Dendritic cell treated with granulocyte-macrophage colony-stimulating factor and Interleukin-4, amounts not matched to agents 40 ng/mL and 50 ng/mL, for 4 days (primary cell): Measurements from ENCODE around the gene GTPBP6.
"Not testable (repeated sequence)": the region's sequence is repeated elsewhere in the genome, so short reads cannot be mapped to it uniquely, and the experiment has no call there.

Experiments used
- H3K27ac Mint-ChIP-seq: one replicate; pipeline ENCODE4 v1.8.0; 2022; ENCODE audit warnings: mild to moderate bottlenecking, mixed read lengths
- H3K27me3 Mint-ChIP-seq: one replicate; pipeline ENCODE4 v1.8.0; 2022; ENCODE audit warnings: mild to moderate bottlenecking, mixed read lengths
- H3K36me3 Mint-ChIP-seq: one replicate; pipeline ENCODE4 v1.8.0; 2022; ENCODE audit warnings: low read depth, mixed read lengths
- H3K4me1 Mint-ChIP-seq: one replicate; pipeline ENCODE4 v1.8.0; 2022; ENCODE audit warnings: low read depth, mixed read lengths
- H3K4me3 Mint-ChIP-seq: one replicate; pipeline ENCODE4 v1.8.0; 2022; ENCODE audit warnings: mild to moderate bottlenecking, moderate library complexity, mixed read lengths
- H3K9me3 Mint-ChIP-seq: one replicate; pipeline ENCODE4 v1.8.0; 2022; ENCODE audit warnings: mixed read lengths
- intact Hi-C: fragments of 100-400 bp; cut with micrococcal nuclease; formaldehyde crosslinking; loops from one replicate; pipeline ENCODE4 v1.15.0; 2022

GTPBP6 gene

DNA sequence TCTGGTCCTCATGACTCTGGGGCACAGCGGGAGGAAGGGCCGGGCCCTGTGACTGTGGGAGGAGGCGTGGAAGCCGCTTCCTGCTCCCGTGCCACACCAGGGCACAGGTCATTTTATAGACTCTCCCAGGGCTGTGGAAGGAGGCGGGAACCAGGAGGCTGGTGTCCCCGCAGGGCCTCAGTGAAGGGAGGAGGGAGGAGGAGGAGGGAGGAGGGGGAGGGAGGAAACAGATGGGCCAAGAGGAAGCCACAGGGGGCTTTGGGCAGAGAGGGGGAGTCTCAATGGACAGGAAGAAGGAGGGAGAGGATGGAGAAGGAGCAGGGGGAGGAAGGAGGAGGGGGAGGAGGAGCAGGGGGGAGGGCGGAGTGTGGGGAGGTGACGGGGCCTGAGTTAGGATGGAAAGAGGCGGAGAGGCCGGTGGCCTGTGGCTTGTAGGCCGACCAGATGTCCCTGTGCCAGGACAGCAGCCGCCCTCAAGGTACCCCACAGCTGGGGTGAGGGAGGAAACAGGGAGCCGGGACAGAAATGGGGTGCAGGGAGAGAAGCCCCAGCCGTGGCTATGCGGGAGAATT lies 43.6 kb downstream of the GTPBP6 start:
- Mint-ChIP-seq H3K9me3 (no peaks in the 10 kb centered on the region), H3K4me3 (peak overlapping the region; percentile 88)
- intact Hi-C loops = loop anchor here (2.0 to 5.0 kb wide), 2 partner anchors 44 to 112 kb away; partner anchors contain the start of genes GTPBP6 and PPP2R3B

DNA sequence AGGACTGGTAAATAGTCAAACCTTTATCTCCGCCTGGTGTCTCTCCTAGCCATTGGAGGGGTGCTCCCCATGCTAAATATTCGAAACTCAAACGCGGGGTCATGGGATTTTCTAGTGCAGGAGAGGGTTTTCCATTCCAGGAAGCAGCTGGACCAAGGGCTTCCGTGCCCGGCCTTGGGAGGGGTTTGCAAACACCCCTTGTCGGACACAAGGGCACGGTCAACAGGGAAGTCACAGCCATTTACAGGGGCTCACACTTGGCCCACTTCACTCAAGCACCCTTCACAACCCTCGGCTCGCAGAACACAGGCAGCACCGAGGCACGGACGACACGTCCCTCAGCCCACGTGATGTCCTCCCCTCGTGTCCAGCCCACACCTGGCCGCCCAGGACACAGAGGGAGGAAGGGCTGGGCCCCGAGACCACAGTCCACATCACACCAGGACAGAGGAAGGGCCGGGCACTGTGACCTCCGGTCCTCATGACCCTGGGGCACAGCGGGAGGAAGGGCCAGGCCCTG lies 47.7 kb downstream of the GTPBP6 start:
- peaks cover 7% of the 10 kb centered on the region for H3K4me1 Mint-ChIP-seq
- H3K27me3 Mint-ChIP-seq = no peaks in the 10 kb centered on the region
- intact Hi-C loops = no loop called here

More for the DNA sequence above, 43.6 kb downstream of the GTPBP6 start:
- H3K27me3 Mint-ChIP-seq = no peaks in the 10 kb centered on the region
- H3K27ac Mint-ChIP-seq = peak overlapping the region; percentile 86
- H3K4me1 Mint-ChIP-seq = peaks cover 36% of the 10 kb centered on the region
- peaks cover 7% of the 10 kb centered on the region for H3K36me3 Mint-ChIP-seq

DNA sequence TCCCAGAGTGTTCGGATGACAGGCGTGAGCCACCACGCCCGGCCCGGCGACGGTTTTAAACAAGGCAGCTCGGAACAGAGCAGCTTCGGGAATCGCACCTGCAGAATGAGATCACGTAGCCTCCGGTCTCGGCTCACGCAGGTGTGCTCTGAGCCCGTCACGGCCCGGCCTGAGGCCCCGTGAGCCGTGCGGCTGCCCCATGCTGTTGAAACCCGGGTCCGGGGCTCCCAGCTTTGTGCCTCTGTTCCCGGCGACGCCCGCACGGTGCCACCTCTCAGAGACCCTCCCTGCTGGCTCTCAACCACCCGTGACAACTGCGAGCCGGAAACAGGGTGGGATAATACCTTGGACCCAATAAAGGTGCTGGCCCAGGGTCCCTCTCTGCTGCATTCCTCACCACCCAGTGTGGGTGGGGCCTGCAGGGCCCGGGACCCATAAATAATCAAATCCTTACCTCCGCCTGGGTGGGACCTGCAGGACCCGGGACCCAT lies 50.8 kb downstream of the GTPBP6 start:
- H3K4me3 Mint-ChIP-seq = no peak overlapping the region
- intact Hi-C loops = no loop called here
- no peaks in the 10 kb centered on the region for H3K36me3 Mint-ChIP-seq
- no peak overlapping the region for H3K27ac Mint-ChIP-seq
- H3K27me3 Mint-ChIP-seq = peaks cover 1% of the 10 kb centered on the region
- H3K9me3 Mint-ChIP-seq = no peaks in the 10 kb centered on the region
- H3K4me1 Mint-ChIP-seq = no peaks in the 10 kb centered on the region

More for the DNA sequence above, 47.7 kb downstream of the GTPBP6 start:
- Mint-ChIP-seq H3K4me3 (no peak overlapping the region), H3K9me3 (no peaks in the 10 kb centered on the region), H3K27ac (no peak overlapping the region), H3K36me3 (peaks cover under 1% of the 10 kb centered on the region)

DNA sequence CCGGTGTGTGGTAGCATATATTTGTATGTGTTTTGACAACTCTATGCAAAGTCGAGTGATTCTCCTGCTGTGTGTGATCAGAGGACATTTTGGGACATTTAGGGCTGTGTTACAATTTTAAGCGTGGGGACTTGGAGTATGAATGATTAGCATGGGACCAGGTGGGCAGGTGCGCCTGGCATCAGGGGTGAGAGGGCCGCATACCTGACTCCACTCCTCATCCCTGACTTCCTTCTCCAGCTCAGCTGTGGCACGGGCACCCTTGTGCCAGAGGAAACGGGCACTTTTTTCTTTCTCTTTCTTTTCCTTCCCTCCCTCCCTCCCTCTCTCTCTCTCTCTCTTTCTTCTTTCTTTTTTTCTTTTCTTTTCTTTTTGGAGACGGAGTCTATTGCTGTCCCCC lies 53.1 kb downstream of the GTPBP6 start:
- peaks cover 1% of the 10 kb centered on the region for H3K27me3 Mint-ChIP-seq
- peaks cover 6% of the 10 kb centered on the region for H3K4me1 Mint-ChIP-seq
- H3K4me3 Mint-ChIP-seq = no peak overlapping the region
- H3K27ac Mint-ChIP-seq = no peak overlapping the region
- intact Hi-C loops = no loop called here
- no peaks in the 10 kb centered on the region for H3K9me3 Mint-ChIP-seq
- H3K36me3 Mint-ChIP-seq = no peaks in the 10 kb centered on the region

DNA sequence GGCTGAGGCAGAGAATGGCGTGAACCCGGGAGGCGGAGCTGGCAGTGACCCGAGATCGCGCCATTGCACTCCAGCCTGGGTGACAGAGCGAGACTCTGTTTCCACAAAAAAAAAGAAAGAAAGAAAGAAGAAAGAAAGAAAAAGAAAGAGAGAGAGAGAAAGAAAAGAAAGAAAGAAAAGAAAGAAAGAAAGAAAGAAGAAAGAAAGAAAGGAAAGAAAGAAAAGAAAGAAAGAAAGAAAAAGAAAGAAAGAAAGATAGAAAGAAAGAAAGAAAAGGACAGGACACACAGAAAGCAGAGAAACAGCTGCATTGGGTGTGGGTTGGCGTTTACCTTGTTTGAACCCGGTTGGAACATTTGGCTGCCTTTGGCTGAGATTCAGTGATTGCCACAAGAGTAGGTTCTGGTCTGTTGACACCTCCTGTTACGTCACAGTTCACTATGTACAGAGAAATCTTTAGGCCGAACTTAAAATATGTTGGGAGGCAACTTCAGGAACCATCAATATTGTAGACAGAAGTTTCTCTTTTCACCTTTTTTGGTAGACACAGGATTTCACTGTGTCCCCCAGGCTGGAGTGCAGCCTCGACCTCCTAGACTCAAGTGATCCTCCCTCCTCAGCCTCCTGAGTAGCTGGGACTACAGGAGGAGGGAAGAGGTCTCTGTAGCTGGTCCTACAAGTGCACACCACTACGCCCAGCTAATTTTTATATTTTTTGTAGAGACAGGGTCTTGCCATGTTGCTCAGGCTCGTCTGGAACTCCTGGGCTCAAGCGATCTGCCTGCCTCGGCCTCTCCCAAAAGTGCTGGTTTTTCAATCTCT lies 53.8 kb downstream of the GTPBP6 start:
- no peak overlapping the region for H3K4me3 Mint-ChIP-seq
- H3K27ac Mint-ChIP-seq = no peak overlapping the region
- H3K9me3 Mint-ChIP-seq = no peaks in the 10 kb centered on the region

DNA sequence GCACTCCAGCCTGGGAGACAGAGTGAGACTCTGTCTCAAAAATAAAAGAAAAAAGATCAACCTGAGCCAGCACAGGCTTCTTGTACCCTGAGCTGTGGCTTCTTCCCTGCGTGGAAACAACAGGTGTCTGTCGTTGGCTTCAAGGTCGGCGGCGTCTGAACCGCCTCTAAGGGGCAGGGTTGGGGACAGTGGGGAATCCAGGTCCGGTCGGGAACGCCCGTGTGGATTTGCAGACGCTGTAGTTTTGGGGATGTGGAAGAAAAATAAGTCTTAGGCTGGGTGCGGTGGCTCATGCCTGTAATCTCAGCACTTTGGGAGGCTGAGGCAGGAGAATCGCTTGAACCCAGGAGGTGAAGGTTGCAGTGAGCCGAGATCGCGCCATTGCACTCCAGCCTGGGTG lies 54.6 kb downstream of the GTPBP6 start:
- not testable (repeated sequence) for H3K9me3 Mint-ChIP-seq, H3K27ac Mint-ChIP-seq

More for the DNA sequence above, 53.8 kb downstream of the GTPBP6 start:
- Mint-ChIP-seq H3K4me1 (peaks cover 9% of the 10 kb centered on the region), H3K27me3 (peaks cover 1% of the 10 kb centered on the region), H3K36me3 (no peaks in the 10 kb centered on the region)
- intact Hi-C loops = no loop called here

DNA sequence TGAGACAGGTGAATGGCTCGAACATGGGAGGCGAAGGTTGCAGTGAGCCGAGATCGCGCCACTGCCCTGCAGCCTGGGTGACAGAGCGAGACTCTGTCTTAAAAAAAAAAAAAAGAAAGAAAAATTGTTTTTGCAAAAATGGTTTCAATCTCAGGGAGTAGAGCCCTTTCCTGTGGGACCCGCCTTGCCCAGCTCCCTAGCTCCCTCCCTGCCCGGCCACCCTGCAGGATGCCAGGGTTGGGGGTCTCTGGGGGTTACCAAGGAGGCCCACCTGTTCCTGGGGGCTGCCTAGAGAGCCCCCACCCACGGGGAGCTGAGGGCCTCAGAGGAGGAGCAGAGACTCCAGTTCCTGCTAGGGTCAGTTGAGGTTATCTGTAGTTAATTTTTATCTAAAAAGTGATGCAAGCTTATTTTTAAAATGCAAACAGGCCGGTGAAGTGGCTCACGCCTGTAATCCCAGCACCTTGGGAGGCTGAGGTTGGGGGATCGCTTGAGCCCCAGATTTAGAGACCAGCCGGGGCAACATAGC lies 56.2 kb downstream of the GTPBP6 start:
- Mint-ChIP-seq H3K27ac (no peak overlapping the region), H3K4me3 (no peak overlapping the region), H3K27me3 (peaks cover 1% of the 10 kb centered on the region), H3K9me3 (no peaks in the 10 kb centered on the region), H3K36me3 (no peaks in the 10 kb centered on the region), H3K4me1 (peaks cover 12% of the 10 kb centered on the region)
- intact Hi-C loops = no loop called here

More for the DNA sequence above, 54.6 kb downstream of the GTPBP6 start:
- peaks cover 12% of the 10 kb centered on the region for H3K4me1 Mint-ChIP-seq
- intact Hi-C loops, H3K27me3 Mint-ChIP-seq, H3K36me3 Mint-ChIP-seq, H3K4me3 Mint-ChIP-seq: not testable (repeated sequence)

DNA sequence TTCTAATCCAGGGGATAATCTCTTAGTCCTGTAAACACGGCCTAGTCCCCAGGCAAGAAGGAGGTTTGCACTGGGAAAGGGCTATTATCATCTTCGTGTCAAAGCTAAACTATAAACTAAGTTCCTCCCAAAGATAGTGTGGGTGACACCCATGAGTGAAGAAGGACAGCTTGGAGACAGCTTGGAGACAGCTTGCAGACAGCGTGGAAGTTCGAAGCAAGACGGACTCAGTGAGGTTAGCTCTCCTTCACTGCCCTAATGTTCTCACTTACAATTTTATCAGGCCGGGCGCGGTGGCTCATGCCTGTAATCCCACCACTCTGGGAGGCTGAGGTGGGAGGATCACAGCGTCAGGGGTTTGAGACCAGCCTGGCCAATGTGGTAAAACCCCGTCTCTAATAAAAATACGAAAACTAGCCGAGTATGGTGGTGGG lies 56.7 kb downstream of the GTPBP6 start:
- Mint-ChIP-seq H3K27ac (no peak overlapping the region), H3K4me3 (no peak overlapping the region), H3K27me3 (peaks cover 1% of the 10 kb centered on the region), H3K9me3 (no peaks in the 10 kb centered on the region), H3K36me3 (no peaks in the 10 kb centered on the region), H3K4me1 (peaks cover 12% of the 10 kb centered on the region)
- intact Hi-C loops = no loop called here

DNA sequence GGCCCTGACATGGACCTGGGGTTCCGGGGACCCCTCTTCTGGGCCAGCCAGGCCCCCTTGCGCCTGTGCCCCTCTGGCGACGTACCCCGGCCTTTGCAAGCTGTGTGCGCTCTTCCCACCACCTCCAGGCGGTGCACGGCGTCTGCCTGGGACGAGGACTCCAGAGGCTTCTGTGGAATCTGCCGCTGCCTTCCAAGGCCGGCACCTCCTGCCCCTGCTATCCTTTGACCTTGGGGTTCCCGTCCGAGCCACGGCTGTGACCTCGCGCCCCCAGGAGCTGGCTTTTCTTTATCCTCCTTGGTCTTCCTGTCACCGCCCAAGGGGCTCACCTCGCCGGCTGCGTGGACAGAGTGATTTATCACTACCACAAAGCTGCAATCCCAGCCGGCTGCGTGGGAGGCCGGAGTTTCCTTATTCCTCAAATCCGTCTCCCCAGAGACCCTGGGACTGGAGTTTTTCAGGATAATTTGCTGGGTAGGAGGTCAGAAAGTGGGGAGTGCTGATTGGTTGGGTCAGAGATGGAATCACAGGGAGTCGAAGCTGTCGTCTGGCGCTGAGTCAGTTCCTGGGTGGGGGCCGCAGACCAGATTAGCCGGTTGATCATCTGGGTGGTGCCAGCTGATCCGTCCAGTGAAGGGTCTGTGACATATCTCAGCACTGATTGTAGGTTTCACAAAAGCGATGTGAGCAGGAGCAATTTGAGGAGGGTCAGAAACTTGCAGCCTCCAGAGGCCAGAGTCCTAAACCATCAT lies 57.3 kb downstream of the GTPBP6 start:
- H3K27me3 Mint-ChIP-seq = peaks cover 1% of the 10 kb centered on the region
- intact Hi-C loops = no loop called here
- no peaks in the 10 kb centered on the region for H3K36me3 Mint-ChIP-seq
- H3K9me3 Mint-ChIP-seq = no peaks in the 10 kb centered on the region
- no peak overlapping the region for H3K27ac Mint-ChIP-seq
- peaks cover 12% of the 10 kb centered on the region for H3K4me1 Mint-ChIP-seq
- no peak overlapping the region for H3K4me3 Mint-ChIP-seq

DNA sequence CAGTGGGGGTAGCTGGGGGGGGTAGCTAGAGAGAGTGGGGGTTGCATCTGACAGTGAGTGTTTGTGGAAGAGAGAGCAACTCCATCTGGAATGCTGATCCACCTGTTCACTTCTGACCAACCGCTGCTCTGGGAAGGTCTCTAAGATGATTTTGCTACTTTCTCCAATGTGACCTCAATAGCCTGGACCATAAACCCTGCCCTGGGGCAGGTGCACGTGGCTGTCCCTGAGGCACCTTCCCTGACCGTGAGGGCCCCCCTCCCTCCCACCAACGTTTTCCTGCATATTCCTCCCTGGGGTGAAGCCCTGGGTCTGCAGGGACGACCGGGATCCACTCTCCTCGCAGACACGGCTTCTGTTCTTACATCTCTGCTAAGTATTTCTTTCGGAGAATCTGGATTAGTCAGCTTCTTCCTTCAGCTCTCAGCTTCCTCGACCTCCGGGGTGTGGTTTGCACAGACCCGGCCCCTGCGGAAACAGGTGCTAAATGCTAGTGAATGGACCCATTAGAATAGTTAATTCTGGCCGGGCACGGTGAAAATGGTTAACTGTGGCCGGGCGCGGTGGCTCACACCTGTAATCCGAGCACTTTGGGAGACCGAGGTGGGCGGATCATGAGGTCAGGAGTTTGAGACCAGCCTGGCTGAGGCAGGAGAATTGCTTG lies 58.8 kb downstream of the GTPBP6 start:
- intact Hi-C loops = no loop called here
- Mint-ChIP-seq H3K9me3 (no peaks in the 10 kb centered on the region), H3K27ac (no peak overlapping the region), H3K27me3 (peaks cover 1% of the 10 kb centered on the region), H3K36me3 (peaks cover 1% of the 10 kb centered on the region), H3K4me1 (peaks cover 12% of the 10 kb centered on the region), H3K4me3 (peak overlapping the region; percentile 13)

DNA sequence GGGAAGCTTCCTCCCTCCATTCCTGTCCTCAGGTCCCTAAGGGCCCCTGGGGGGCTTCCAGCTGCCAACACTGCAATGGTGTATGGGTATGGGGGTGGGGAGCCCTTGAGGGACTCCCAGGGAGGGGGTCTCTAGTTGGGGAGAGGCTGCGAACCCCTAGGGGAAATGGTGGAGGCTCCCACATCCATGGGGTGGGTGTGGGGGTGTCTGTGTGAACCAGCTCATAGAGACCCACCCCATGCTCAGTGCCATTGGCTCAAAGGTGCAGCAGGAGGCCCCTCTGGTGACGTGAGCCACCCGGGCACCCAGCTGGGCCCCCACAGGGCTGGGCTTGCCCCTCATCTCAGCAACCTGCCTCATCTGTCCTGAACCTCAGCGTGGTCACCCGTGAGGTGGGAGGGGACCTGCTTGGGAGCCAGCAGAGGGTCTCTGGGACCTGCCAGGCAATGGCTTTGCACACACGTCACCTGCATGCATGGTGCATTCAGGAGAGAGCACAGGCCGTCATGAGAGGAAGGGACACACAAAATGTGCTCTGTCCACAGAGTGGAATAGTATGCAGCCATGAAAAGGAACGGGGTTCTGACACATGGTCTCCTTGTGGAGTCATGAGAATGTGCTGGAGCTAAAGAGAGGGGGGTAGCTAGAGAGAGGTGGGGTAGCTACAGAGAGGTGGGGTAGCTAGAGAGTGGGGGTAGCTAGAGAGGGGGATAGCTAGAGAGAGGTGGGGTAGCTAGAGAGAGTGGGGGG lies 60.1 kb downstream of the GTPBP6 start:
- Mint-ChIP-seq H3K9me3 (no peaks in the 10 kb centered on the region), H3K36me3 (peaks cover 9% of the 10 kb centered on the region), H3K4me3 (no peak overlapping the region), H3K27ac (no peak overlapping the region), H3K4me1 (peaks cover 12% of the 10 kb centered on the region), H3K27me3 (no peaks in the 10 kb centered on the region)
- intact Hi-C loops = no loop called here

DNA sequence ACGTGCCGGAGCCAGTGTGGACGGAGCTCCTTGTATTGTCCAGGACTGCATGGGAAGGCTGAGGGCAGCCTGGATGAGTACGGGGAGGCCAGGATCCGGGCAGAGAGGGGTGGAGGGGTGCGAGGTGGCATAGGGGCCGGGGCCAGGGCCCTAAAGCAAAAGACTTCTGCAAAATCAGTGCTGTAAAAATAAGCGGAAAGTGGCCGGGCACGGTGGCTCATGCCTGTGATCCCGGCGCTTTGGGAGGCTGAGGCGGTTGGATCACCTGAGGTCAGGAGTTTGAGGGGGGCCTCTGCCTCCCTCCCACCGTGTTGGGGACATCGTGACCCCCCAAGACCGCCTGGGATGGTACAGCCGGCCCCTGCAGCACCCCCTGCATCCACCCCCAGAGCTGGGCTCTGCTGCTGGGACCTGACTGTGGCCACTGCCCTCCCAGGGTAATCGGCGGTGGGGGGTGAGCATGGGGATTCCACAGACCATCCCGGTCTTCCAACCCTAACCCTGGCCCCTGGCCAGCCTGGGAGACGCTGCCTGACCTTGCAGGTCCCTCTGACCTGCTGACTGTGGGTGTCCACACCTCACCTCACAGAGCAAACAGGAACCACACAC lies 60.8 kb downstream of the GTPBP6 start:
- intact Hi-C loops = no loop called here
- no peak overlapping the region for H3K4me3 Mint-ChIP-seq
- H3K27me3 Mint-ChIP-seq = no peaks in the 10 kb centered on the region
- no peaks in the 10 kb centered on the region for H3K9me3 Mint-ChIP-seq
- no peak overlapping the region for H3K27ac Mint-ChIP-seq
- H3K4me1 Mint-ChIP-seq = peaks cover 12% of the 10 kb centered on the region
- peaks cover 9% of the 10 kb centered on the region for H3K36me3 Mint-ChIP-seq
